PFSK-1 (cell line): Measurements from ENCODE around the gene GLCE.

Experiments
- FOXP2 ChIP-seq: optimal IDR thresholded peaks from 2 replicates; pipeline ENCODE3; 2011; ENCODE audit warnings: borderline replicate concordance, control low read depth, inconsistent platforms; ENCODE audit not compliant: insufficient read depth; ENCODE audit errors: extremely low read length, extremely low read depth
- POLR2AphosphoS5 ChIP-seq: IDR thresholded peaks from 2 replicates; pipeline ENCODE4 v1.6.1; 2012; ENCODE audit warnings: low read depth, mild to moderate bottlenecking, control low read depth, low read length, moderate library complexity
- SIN3A ChIP-seq: IDR thresholded peaks from 2 replicates; pipeline ENCODE4 v1.6.1; 2012; ENCODE audit warnings: mild to moderate bottlenecking, low read length, moderate library complexity, borderline replicate concordance; ENCODE audit not compliant: insufficient read depth
- TAF1 ChIP-seq: IDR thresholded peaks from 2 replicates; pipeline ENCODE4 v1.6.1; 2012; ENCODE audit warnings: low read length, control low read depth, borderline replicate concordance; ENCODE audit not compliant: insufficient read depth
- TF ChIP-seq, protein P1 (sequence below), 2 experiments: IDR thresholded peaks; 2 replicates each; pipeline versions ENCODE4 v1.6.1 to v1.8.0; 2011 to 2012; ENCODE audit warnings: low read depth in 2 of 2, low read length in 2 of 2, control low read depth in 1 of 2, inconsistent platforms in 1 of 2, mild to moderate bottlenecking in 1 of 2, moderate library complexity in 1 of 2; ENCODE audit not compliant: insufficient read depth in 1 of 2

GLCE gene

DNA sequence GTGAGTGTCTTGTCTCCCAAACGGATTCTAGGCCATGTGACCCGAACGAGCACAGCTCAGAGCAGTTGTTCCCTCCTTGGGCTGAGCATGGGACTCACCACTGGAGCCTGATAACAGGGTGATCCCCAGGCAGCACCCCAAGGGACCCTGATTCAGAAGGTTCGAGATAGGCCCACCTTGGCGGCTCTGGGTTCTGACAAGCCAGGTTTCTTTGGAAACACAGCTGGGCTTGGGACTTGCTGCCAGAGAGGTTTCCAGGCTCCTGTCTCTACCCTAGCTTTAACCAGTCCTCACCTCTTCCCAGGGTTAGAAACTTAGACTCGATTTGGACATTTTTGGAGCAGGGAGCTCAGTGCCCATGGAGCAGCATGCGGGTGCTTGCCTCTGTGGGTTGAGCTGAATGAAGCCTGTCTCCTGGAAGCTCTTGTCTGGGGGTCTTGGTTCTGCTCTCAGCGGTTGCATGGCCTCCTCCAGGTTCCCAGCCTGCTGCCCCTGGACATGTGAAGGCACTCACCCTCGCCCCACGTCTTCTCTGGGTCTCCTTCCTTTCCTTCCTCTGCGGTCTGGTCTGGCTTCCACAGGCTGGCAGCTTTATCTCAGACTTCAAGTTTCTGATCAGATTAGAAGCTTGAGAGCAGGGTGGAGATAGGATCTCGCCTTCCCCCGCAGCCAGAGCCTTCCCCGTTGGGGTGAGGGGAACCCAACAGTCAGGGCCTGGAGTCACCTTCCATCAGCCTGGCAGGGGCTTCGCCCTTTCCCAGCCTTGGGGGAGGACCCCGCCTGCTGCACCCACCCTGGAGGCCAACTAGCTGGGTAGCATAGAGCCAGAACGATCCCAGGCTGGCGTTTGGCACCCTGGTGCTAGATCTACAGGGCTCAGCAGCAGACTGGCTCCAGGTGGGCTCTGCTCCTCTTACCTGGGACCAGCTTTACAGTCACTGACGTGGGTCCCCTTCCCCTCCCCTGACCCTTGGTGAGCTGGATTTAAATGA lies 159.2 kb downstream of the GLCE start:
- TF ChIP-seq, protein P1, sequence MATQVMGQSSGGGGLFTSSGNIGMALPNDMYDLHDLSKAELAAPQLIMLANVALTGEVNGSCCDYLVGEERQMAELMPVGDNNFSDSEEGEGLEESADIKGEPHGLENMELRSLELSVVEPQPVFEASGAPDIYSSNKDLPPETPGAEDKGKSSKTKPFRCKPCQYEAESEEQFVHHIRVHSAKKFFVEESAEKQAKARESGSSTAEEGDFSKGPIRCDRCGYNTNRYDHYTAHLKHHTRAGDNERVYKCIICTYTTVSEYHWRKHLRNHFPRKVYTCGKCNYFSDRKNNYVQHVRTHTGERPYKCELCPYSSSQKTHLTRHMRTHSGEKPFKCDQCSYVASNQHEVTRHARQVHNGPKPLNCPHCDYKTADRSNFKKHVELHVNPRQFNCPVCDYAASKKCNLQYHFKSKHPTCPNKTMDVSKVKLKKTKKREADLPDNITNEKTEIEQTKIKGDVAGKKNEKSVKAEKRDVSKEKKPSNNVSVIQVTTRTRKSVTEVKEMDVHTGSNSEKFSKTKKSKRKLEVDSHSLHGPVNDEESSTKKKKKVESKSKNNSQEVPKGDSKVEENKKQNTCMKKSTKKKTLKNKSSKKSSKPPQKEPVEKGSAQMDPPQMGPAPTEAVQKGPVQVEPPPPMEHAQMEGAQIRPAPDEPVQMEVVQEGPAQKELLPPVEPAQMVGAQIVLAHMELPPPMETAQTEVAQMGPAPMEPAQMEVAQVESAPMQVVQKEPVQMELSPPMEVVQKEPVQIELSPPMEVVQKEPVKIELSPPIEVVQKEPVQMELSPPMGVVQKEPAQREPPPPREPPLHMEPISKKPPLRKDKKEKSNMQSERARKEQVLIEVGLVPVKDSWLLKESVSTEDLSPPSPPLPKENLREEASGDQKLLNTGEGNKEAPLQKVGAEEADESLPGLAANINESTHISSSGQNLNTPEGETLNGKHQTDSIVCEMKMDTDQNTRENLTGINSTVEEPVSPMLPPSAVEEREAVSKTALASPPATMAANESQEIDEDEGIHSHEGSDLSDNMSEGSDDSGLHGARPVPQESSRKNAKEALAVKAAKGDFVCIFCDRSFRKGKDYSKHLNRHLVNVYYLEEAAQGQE (IDR thresholded peaks at IDR 0.05; ENCODE audit: insufficient read depth in 1 of 2, low read depth in 2 of 2, low read length in 2 of 2), result no peak
- TF ChIP-seq FOXP2 (no peak), SIN3A (no peak), TAF1 (no peak), POLR2AphosphoS5 (no peak)

- TF ChIP-seq SIN3A (no peak), TAF1 (no peak), FOXP2 (no peak), POLR2AphosphoS5 (no peak)
- TF ChIP-seq, protein P1 (IDR thresholded peaks at IDR 0.05; ENCODE audit: insufficient read depth in 1 of 2, low read depth in 2 of 2, low read length in 2 of 2), result no peak
These were observed 160.6 kb downstream of the GLCE start for GRCh38 chr15:69320977-69321554.
